Measurements from ENCODE around the gene WTIP. TPM values are rescaled to one million over a fixed set of nuclear protein-coding genes. Genes with fewer than 3 reads are reported as not detected.
A peak's percentile ranks its signal among the peaks of the same experiment; 100 is the strongest.
"Not testable (repeated sequence)": the region's sequence is repeated elsewhere in the genome, so short reads cannot be mapped to it uniquely, and the experiment has no call there.

Gene WTIP
- total RNA-seq, 3 donors from 2014 or later (not counting 1 experiment from before 2014, with no cell fraction given), result 0.12 to 0.83 (median 0.45) TPM

- Mint-ChIP-seq H3K27me3 (ENCODE audit: low read depth in 2 of 2) (no peaks in the 10 kb centered on the region), H3K4me3 (no peak overlapping the region), H3K27ac (peak overlapping the region in 1 of 2 donors; percentile 10), H3K4me1 (peaks cover 11 to 24% of the 10 kb centered on the region in 2 donors), H3K9me3 (no peaks in the 10 kb centered on the region), H3K36me3 (peaks cover 19% of the 10 kb centered on the region)
- WGBS (ENCODE audit: insufficient coverage), result 100% methylated on average over 3 of the region's 3 CpGs
- ATAC-seq, result no peak
- H3K9me3 ChIP-seq (ENCODE audit: control insufficient read depth, insufficient read depth, low read length), result no peaks in the 10 kb centered on the region
- no peak overlapping the region for H3K4me3 ChIP-seq (ENCODE audit: low read length)
- no peak overlapping the region for H3K27ac ChIP-seq (ENCODE audit: low read length)
- H3K4me1 ChIP-seq (ENCODE audit: control insufficient read depth, insufficient read depth, low read length), result no peaks in the 10 kb centered on the region
- no peak for TF ChIP-seq CTCF (IDR thresholded peaks at IDR 0.05)
- H3K36me3 ChIP-seq (ENCODE audit: control insufficient read depth, insufficient read depth, low read length), result peaks cover 66% of the 10 kb centered on the region
- no peak for DNase-seq
- intact Hi-C loops (cut with micrococcal nuclease), result no loop called here
- H3K27me3 ChIP-seq (ENCODE audit: control insufficient read depth, insufficient read depth, low read length), result no peaks in the 10 kb centered on the region
Measured at GRCh38 chr19:34448191-34448590, 33.4 kb upstream of the WTIP start.

GRCh38 chr19:34452723-34453122 is 28.8 kb upstream of the WTIP start:
- H3K27me3 Mint-ChIP-seq (ENCODE audit: low read depth in 2 of 2), result no peaks in the 10 kb centered on the region
- H3K9me3 Mint-ChIP-seq, result no peaks in the 10 kb centered on the region
- no peaks in the 10 kb centered on the region for H3K9me3 ChIP-seq (ENCODE audit: control insufficient read depth, insufficient read depth, low read length)
- DNase-seq (no peak), ATAC-seq (no peak)
- no peaks in the 10 kb centered on the region for H3K27me3 ChIP-seq (ENCODE audit: control insufficient read depth, insufficient read depth, low read length)
- H3K27ac Mint-ChIP-seq, result peak overlapping the region in 1 of 2 donors; percentile 44
- H3K27ac ChIP-seq (ENCODE audit: low read length), result no peak overlapping the region
- peaks cover 9 to 22% of the 10 kb centered on the region in 2 donors for H3K4me1 Mint-ChIP-seq
- no peak for TF ChIP-seq CTCF (IDR thresholded peaks at IDR 0.05)
- no peaks in the 10 kb centered on the region for H3K4me1 ChIP-seq (ENCODE audit: control insufficient read depth, insufficient read depth, low read length)
- intact Hi-C loops (cut with micrococcal nuclease), result no loop called here
- H3K4me3 Mint-ChIP-seq, result no peak overlapping the region
- H3K36me3 ChIP-seq (ENCODE audit: control insufficient read depth, insufficient read depth, low read length), result peaks cover 60% of the 10 kb centered on the region
- peaks cover 8% of the 10 kb centered on the region for H3K36me3 Mint-ChIP-seq
- no peak overlapping the region for H3K4me3 ChIP-seq (ENCODE audit: low read length)

DNA sequence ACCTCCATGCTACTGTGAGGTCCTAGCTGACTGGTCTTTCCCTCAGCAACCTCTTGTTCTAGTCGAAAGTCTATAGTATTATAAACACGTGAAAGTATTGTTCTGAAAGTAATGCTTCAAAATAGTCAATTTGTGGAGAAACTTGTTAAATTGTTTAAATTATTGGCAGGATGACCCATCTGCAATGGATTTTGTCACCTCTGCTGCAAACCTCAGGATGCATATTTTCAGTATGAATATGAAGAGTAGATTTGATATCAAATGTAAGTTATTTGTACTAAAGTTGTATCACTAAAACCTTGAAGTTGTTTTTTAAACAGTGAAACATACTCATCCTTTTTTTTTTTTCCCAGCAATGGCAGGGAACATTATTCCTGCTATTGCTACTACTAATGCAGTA is 27.5 kb upstream of the WTIP start:
- no peak overlapping the region for H3K27ac Mint-ChIP-seq
- intact Hi-C loops (cut with micrococcal nuclease), result no loop called here
- DNase-seq, result no peak
- H3K4me1 Mint-ChIP-seq, result peaks cover 0 to 18% of the 10 kb centered on the region in 2 donors
- 85% methylated on average over 2 of the region's 2 CpGs for WGBS (ENCODE audit: insufficient coverage)
- no peaks in the 10 kb centered on the region for H3K27me3 ChIP-seq (ENCODE audit: control insufficient read depth, insufficient read depth, low read length)
- no peak for TF ChIP-seq CTCF (IDR thresholded peaks at IDR 0.05)
- no peaks in the 10 kb centered on the region for H3K27me3 Mint-ChIP-seq (ENCODE audit: low read depth in 2 of 2)
- H3K27ac ChIP-seq (ENCODE audit: low read length), result no peak overlapping the region
- no peak for ATAC-seq
- no peaks in the 10 kb centered on the region for H3K9me3 Mint-ChIP-seq
- H3K4me3 ChIP-seq (ENCODE audit: low read length), result no peak overlapping the region
- no peaks in the 10 kb centered on the region for H3K9me3 ChIP-seq (ENCODE audit: control insufficient read depth, insufficient read depth, low read length)
- H3K36me3 ChIP-seq (ENCODE audit: control insufficient read depth, insufficient read depth, low read length), result peaks cover 64% of the 10 kb centered on the region
- no peaks in the 10 kb centered on the region for H3K4me1 ChIP-seq (ENCODE audit: control insufficient read depth, insufficient read depth, low read length)
- H3K4me3 Mint-ChIP-seq, result no peak overlapping the region
- peaks cover 16% of the 10 kb centered on the region for H3K36me3 Mint-ChIP-seq

DNA sequence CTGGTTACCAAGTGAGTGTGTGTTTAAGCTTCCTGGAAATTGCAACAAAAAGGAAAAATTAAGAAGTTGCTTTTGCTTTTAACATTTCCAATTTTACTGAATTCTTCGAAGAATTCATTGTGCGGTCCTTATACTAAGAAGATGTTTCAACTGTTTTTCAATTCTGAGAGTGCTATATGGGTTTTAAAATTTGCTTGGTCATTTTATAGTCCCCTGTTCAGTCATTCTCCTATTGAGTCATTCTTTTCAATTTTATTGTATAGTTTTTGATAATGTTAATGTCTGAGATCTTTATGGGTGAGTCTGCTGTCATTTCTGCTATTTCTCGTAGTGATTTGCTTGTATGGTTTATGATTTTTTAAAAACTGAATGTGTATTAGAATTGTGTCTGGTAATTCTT is 26.9 kb upstream of the WTIP start:
- no peak overlapping the region for H3K27ac ChIP-seq (ENCODE audit: low read length)
- Mint-ChIP-seq H3K27me3 (ENCODE audit: low read depth in 2 of 2) (no peaks in the 10 kb centered on the region), H3K4me1 (peaks cover 0 to 13% of the 10 kb centered on the region in 2 donors), H3K4me3 (no peak overlapping the region), H3K9me3 (no peaks in the 10 kb centered on the region), H3K27ac (peak overlapping the region; percentile 3 to 27), H3K36me3 (peaks cover 22% of the 10 kb centered on the region)
- H3K36me3 ChIP-seq (ENCODE audit: control insufficient read depth, insufficient read depth, low read length), result peaks cover 70% of the 10 kb centered on the region
- intact Hi-C loops (cut with micrococcal nuclease), result no loop called here
- no peaks in the 10 kb centered on the region for H3K27me3 ChIP-seq (ENCODE audit: control insufficient read depth, insufficient read depth, low read length)
- ATAC-seq (no peak), DNase-seq (no peak)
- H3K9me3 ChIP-seq (ENCODE audit: control insufficient read depth, insufficient read depth, low read length), result no peaks in the 10 kb centered on the region
- H3K4me3 ChIP-seq (ENCODE audit: low read length), result no peak overlapping the region
- no peak for TF ChIP-seq CTCF (IDR thresholded peaks at IDR 0.05)
- no peaks in the 10 kb centered on the region for H3K4me1 ChIP-seq (ENCODE audit: control insufficient read depth, insufficient read depth, low read length)
- 92% methylated on average over 1 of the region's 3 CpGs for WGBS (ENCODE audit: insufficient coverage)

DNA sequence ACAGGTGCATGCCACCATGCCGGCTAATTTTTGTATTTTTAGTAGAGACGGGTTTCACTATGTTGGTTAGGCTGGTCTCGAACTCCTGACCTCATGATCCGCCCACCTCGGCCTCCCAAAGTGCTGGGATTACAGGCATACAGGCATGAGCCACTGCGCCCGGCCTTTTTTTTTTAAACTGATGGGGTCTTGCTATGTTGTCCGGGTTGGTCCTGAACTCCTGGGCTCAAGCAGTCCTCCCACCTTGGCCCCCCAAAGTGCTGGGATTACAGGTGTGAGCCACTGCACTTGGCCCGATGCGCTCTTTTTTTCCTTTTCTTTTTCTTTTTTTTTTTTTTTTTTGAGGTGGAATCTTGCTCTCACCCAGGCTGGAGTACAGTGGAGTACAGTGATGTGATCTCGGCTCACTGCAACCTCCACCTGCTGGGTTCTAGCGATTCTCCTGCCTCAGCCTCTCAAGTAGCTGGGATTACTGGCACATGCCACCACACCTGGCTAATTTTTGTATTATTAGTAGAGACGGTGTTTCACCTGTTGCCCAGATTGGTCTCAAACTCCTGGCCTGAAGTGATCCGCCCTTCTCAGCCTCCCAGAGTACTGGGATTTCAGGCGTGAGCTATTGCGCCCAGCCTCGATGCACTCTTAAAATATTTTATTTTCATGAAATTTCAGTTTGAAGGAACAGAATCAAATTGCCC is 25.6 kb upstream of the WTIP start:
- H3K4me1 ChIP-seq (ENCODE audit: control insufficient read depth, insufficient read depth, low read length); ATAC-seq; H3K27me3 ChIP-seq (ENCODE audit: control insufficient read depth, insufficient read depth, low read length); intact Hi-C loops (cut with micrococcal nuclease); H3K9me3 ChIP-seq (ENCODE audit: control insufficient read depth, insufficient read depth, low read length); H3K27ac Mint-ChIP-seq; H3K27ac ChIP-seq (ENCODE audit: low read length); H3K4me3 ChIP-seq (ENCODE audit: low read length); DNase-seq; H3K9me3 Mint-ChIP-seq; H3K4me3 Mint-ChIP-seq; H3K27me3 Mint-ChIP-seq (ENCODE audit: low read depth in 2 of 2): not testable (repeated sequence)
- H3K4me1 Mint-ChIP-seq, result peaks cover 5 to 11% of the 10 kb centered on the region in 2 donors
- peaks cover 35% of the 10 kb centered on the region for H3K36me3 Mint-ChIP-seq
- WGBS (ENCODE audit: insufficient coverage), result 90% methylated on average over 11 of the region's 17 CpGs
- H3K36me3 ChIP-seq (ENCODE audit: control insufficient read depth, insufficient read depth, low read length), result peaks cover 76% of the 10 kb centered on the region

Measured in natural killer cell (primary cell).